NCI-H1105 treated with DMSO at 0.1 percent for 48 hours (cell line): ENCODE measurements around the gene KAT6B.

Source experiments
- DNase-seq: peaks from one replicate; lab custom pipeline; 2025; lab: John Stamatoyannopoulos, UW

KAT6B gene

GRCh38 chr10:74823791-74824183 lies 2.6 kb upstream of the KAT6B start:
- DNase-seq, result no peak

GRCh38 chr10:74824184-74824899 lies 2.1 kb upstream of the KAT6B start:
- DNase-seq, result no peak

GRCh38 chr10:74824900-74825370 lies 1.5 kb upstream of the KAT6B start:
- DNase-seq, result no peak

GRCh38 chr10:74825371-74826141 lies 844 bp upstream of the KAT6B start:
- DNase-seq, result no peak

GRCh38 chr10:74827045-74827441 lies 643 bp downstream of the KAT6B start:
- DNase-seq, result no peak

GRCh38 chr10:74827694-74828093 lies 1.3 kb downstream of the KAT6B start:
- no peak for DNase-seq

- DNase-seq, result no peak
Measured at GRCh38 chr10:74828946-74829345, 2.5 kb downstream of the KAT6B start.

- no peak for DNase-seq
Measured at GRCh38 chr10:74831518-74832120, 5.2 kb downstream of the KAT6B start.

- no peak for DNase-seq
Measured at GRCh38 chr10:74835963-74836362, 9.6 kb downstream of the KAT6B start.

GRCh38 chr10:74836877-74837276 lies 10.5 kb downstream of the KAT6B start:
- no peak for DNase-seq

GRCh38 chr10:74837743-74838142 lies 11.3 kb downstream of the KAT6B start:
- DNase-seq, result peak; percentile 11

GRCh38 chr10:74839708-74840107 lies 13.3 kb downstream of the KAT6B start:
- no peak for DNase-seq

GRCh38 chr10:74841265-74841973 lies 15.0 kb downstream of the KAT6B start:
- no peak for DNase-seq

GRCh38 chr10:74842301-74842954 lies 16.0 kb downstream of the KAT6B start:
- DNase-seq, result no peak

GRCh38 chr10:74846958-74847357 lies 20.6 kb downstream of the KAT6B start:
- no peak for DNase-seq

GRCh38 chr10:74851831-74852230 lies 25.4 kb downstream of the KAT6B start:
- peak; percentile 13 for DNase-seq

- no peak for DNase-seq
Measured at GRCh38 chr10:74852381-74852780, 26.0 kb downstream of the KAT6B start.

GRCh38 chr10:74854610-74855009 lies 28.2 kb downstream of the KAT6B start:
- no peak for DNase-seq

GRCh38 chr10:74855027-74855426 lies 28.6 kb downstream of the KAT6B start:
- DNase-seq, result no peak

- DNase-seq, result no peak
Measured at GRCh38 chr10:74855439-74855838, 29.0 kb downstream of the KAT6B start.

- DNase-seq, result no peak
Measured at GRCh38 chr10:74856940-74857339, 30.5 kb downstream of the KAT6B start.

GRCh38 chr10:74857586-74857985 lies 31.2 kb downstream of the KAT6B start:
- DNase-seq, result no peak
